Heart left ventricle (tissue), 16 donors: Measurements from ENCODE around the gene IGSF22. TPM values are rescaled to one million over a fixed set of nuclear protein-coding genes. Genes with fewer than 3 reads are reported as not detected.

Source experiments
- ATAC-seq, 4 donors: fragments of 200-7000 bp; cut with Tn5 transposase; one replicate each; pipeline ENCODE4 v1.9.1; 2020 to 2022; ENCODE audit warnings: moderate library complexity in 4 of 4, mild to moderate bottlenecking in 3 of 4, moderate number of reproducible peaks in 1 of 4
- DNase-seq, 5 donors: peaks; one replicate each; pipeline ENCODE4 v3.0.0-alpha.2; 2020
- H3K27ac ChIP-seq, 12 donors: fragments of 200-600 bp; sonication (generic) in 4 of 12; one replicate each; pipeline versions ENCODE4 v1.5.0 to v1.8.0; 2016 to 2022; ENCODE audit warnings: mild to moderate bottlenecking in 2 of 12
- H3K27me3 ChIP-seq, 9 donors: fragments of 200-600 bp; sonication (generic) in 2 of 9; one replicate each; pipeline versions ENCODE4 v1.5.1 to v1.8.0; 2016 to 2022; ENCODE audit warnings: mild to moderate bottlenecking in 3 of 9
- H3K36me3 ChIP-seq, 9 donors: fragments of 200-600 bp; sonication (generic) in 2 of 9; one replicate each; pipeline versions ENCODE4 v1.5.0 to v1.8.0; 2018 to 2022; ENCODE audit warnings: mild to moderate bottlenecking in 2 of 9
- H3K4me1 ChIP-seq, 12 donors: fragments of 200-600 bp; sonication (generic) in 4 of 12; one replicate each; pipeline versions ENCODE4 v1.5.0 to v1.8.0; 2016 to 2022; ENCODE audit warnings: mild to moderate bottlenecking in 3 of 12
- H3K4me3 ChIP-seq, 12 donors: fragments of 200-600 bp; sonication (generic) in 4 of 12; one replicate each; pipeline versions ENCODE4 v1.5.0 to v1.8.0; 2017 to 2022; ENCODE audit warnings: mild to moderate bottlenecking in 9 of 12, moderate library complexity in 4 of 12
- H3K9me3 ChIP-seq, 12 donors: fragments of 200-600 bp; sonication (generic) in 4 of 12; one replicate each; pipeline versions ENCODE4 v1.5.0 to v1.8.0; 2016 to 2022; ENCODE audit warnings: mild to moderate bottlenecking in 1 of 12
- POLR2A ChIP-seq, 2 donors: fragments of 450-650 bp; IDR thresholded peaks; one replicate each; pipeline ENCODE4 v1.6.1; 2017; ENCODE audit warnings: antibody characterized with exemption in 2 of 2, mild to moderate bottlenecking in 2 of 2, moderate library complexity in 2 of 2
- WGBS, 4 donors: extraction: QIAGEN DNeasy Blood & Tissue Kit in 2 of 4; methylation state at CpG; one replicate each; pipeline versions ENCODE4 v1.1.5 to v1.1.7; 2013 to 2018; 5-methylcytosine and 5-hydroxymethylcytosine counted together
- intact Hi-C, 10 donors: fragments of 100-400 bp; cut with DNase I; formaldehyde crosslinking; loops; one replicate each; pipeline versions ENCODE4 v1.11.1 to v1.14.2; 2022
- polyA plus RNA-seq, 2 donors: library from polyadenylated mRNA; stranded (reverse); fragments of 200-250 nt; gene quantifications; one replicate each; pipeline ENCODE4 v1.2.3, GENCODE V29; 2013
- total RNA-seq, 9 donors: library from RNA; depleted of rRNA in 2 of 9; stranded (reverse); fragments of >200 nt in 2 of 9; fragmentation: NEBNext Ultra II Directional in 3 of 9; extraction: Animal tissue kit (Norgen Biotek cat#: 25700) in 3 of 9; gene quantifications; one replicate each; pipeline versions ENCODE4 v1.1.0 to v1.2.4, GENCODE V29; 2016 to 2023
- TF ChIP-seq, protein P1 (sequence below), 12 donors: fragments of 200-600 bp; sonication (generic) in 4 of 12; IDR thresholded peaks; one replicate each; pipeline versions ENCODE4 v1.5.0 to v1.8.0; 2018 to 2022; ENCODE audit warnings: antibody characterized with exemption in 12 of 12, mild to moderate bottlenecking in 5 of 12
- donor health status: ischemic (EF 13 %, LVEDD 7.1; RV severe dilation, severe dysfunction).
- donor health status: healthy with polysubstance abuse.
- donor health status: DM: no; HTN: yes; CAD: no.
- donor health status: DM: no; HTN: no; CAD: no.
- donor health status: ischemic (EF 25% LVEDD 6.9; RV normal size, moderate dysfunction).
- donor health status: ischemic (EF 25% LVEDD 5.7; RV mildly dilated, moderate dysfunction).
- donor health status: healthy.
- donor health status: DM: yes; HTN: yes; CAD: no.
- donor health status: ischemic (EF 35%, LVEDD 5.7; RV mildly dilated, moderate dysfunction).
- donor health status: nonischemic (EF 11% LVEDD 7.7; RV severe dilation, severe dysfunction).
- donor health status: DM: yes; HTN: yes; CAD: no.
- donor health status: PGD.
- donor health status: ischemic (EF 29% LVEDD 5.4; RV normal size, mild dysfunction).
- donor health status: nonischemic (EF 23%, LVEDD 6.1; RV moderate dilation, normal function).

The IGSF22 gene
- total and polyA plus RNA-seq, 11 donors, result 0.24 to 1.2 (median 0.77) TPM

DNA sequence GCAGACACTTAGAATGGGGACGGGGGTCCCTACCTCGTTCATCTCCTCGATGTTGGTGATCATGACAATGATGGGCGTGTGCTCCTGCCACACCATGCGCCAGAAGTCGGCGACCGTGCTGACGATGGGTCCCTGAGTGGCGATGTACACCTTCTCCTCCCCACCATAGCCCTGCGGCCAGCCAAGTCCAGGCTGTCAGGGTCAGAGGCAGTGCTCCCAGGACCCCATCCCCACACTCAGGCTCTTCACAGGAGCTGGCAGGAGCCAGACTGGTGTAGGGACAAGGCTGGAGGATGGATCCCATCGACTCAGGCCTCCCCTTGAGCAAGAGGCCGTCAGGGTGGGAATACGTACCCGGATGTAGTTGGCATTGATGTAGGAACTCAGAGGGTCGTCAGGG lies 7.2 kb upstream of the IGSF22 start:
- Histone ChIP-seq H3K9me3 (no peaks in the 10 kb centered on the region), H3K36me3 (no peaks in the 10 kb centered on the region), H3K4me3 (no peak overlapping the region), H3K27ac (no peak overlapping the region), H3K27me3 (no peaks in the 10 kb centered on the region), H3K4me1 (no peaks in the 10 kb centered on the region)
- ATAC-seq (no peak), DNase-seq (no peak)
- 83 to 89% (median 87%) methylated on average over 14 to 16 of the region's 16 CpGs for WGBS, 4 donors
- TF ChIP-seq, protein P1, sequence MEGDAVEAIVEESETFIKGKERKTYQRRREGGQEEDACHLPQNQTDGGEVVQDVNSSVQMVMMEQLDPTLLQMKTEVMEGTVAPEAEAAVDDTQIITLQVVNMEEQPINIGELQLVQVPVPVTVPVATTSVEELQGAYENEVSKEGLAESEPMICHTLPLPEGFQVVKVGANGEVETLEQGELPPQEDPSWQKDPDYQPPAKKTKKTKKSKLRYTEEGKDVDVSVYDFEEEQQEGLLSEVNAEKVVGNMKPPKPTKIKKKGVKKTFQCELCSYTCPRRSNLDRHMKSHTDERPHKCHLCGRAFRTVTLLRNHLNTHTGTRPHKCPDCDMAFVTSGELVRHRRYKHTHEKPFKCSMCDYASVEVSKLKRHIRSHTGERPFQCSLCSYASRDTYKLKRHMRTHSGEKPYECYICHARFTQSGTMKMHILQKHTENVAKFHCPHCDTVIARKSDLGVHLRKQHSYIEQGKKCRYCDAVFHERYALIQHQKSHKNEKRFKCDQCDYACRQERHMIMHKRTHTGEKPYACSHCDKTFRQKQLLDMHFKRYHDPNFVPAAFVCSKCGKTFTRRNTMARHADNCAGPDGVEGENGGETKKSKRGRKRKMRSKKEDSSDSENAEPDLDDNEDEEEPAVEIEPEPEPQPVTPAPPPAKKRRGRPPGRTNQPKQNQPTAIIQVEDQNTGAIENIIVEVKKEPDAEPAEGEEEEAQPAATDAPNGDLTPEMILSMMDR (IDR thresholded peaks at IDR 0.05), result no peak
- TF ChIP-seq POLR2A (IDR thresholded peaks at IDR 0.05), result no peak
- intact Hi-C loops, result loop anchor here in 7 of 10 donors (5.0 to 10.0 kb wide), 5 partner anchors 188 to 618 kb away; partner anchors contain the start of gene SAA2 (in 1 of the 7)

DNA sequence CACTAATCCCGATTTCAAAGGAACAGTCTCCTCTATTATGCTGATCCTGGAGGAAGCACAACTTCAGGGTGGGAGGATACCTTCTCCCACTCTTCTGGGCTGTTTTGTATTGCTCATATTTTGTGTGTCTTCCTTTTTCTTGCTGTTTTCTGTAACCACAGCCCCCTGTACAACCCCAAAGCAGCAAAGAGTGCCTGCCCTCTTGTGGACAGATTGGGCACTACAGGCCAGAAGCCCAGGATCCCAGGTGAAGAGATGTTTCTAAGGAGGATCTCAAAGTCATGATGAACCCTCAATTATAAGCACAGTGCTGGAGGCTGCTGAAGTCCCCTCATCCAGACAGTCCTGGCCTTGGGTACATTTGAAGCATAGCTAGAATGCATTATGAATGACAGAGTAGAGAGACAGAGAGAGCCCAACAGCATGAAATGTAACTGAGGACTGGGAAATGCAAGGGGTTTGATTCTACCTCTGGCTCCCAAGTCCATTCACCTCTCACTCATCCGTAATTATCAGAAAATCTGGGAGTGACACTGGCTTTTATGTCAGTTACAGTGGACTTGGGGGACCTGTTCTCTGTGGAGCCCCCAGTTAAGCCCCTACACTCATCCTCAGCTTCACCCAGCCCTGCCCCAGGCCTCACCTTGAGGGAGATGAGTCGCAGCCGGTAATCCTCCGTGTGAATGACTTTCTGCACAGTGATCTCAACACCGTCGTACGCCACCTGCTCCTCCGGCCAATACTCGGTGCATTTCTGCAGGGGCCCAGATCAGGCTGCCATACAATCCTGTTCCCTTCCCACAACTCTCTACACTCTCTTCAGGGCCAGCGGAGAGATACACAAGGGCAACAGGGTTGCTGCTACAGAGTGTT lies 6.2 kb upstream of the IGSF22 start:
- TF ChIP-seq POLR2A (IDR thresholded peaks at IDR 0.05), result no peak
- TF ChIP-seq, protein P1 (IDR thresholded peaks at IDR 0.05), result peak; percentile 88 to 98 (median 93)
- Histone ChIP-seq H3K4me3 (no peak overlapping the region), H3K27me3 (no peaks in the 10 kb centered on the region), H3K9me3 (no peaks in the 10 kb centered on the region), H3K27ac (no peak overlapping the region), H3K4me1 (peaks cover 0 to 6% (median 0%) of the 10 kb centered on the region in 12 donors), H3K36me3 (no peaks in the 10 kb centered on the region)
- intact Hi-C loops, result loop anchor here in 7 of 10 donors (5.0 to 10.0 kb wide), 5 partner anchors 187 to 617 kb away; partner anchors contain the start of gene SAA2 (in 1 of the 7)
- ATAC-seq (peak in 3 of 4 donors; percentile 48 to 52 (median 49)), DNase-seq (no peak)
- WGBS, 4 donors, result 71 to 77% (median 76%) methylated on average over 11 of the region's 11 CpGs

DNA sequence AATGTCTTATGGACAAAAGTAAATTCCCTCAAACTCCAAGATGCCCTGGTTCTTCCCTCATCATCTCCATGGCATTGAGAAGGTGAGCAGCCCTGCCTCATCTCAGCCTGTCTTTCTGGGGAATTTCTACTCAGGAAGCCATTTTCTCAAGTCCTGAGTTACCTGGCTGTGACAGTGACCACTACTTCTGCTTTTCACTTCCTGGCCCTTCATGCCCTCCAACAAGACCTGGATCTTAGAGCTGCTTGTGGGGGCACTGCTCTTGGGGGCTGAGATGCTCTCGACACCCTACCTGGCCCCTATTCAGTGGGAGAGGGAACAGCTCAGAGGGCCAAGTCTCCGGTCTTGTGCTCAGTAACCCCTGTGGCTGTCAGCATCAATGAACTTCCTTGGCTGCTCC lies 5.5 kb upstream of the IGSF22 start:
- DNase-seq (no peak), ATAC-seq (no peak)
- Histone ChIP-seq H3K27me3 (no peaks in the 10 kb centered on the region), H3K9me3 (no peaks in the 10 kb centered on the region), H3K36me3 (no peaks in the 10 kb centered on the region), H3K4me3 (no peak overlapping the region), H3K4me1 (peaks cover 0 to 6% (median 0%) of the 10 kb centered on the region in 12 donors), H3K27ac (no peak overlapping the region)
- WGBS, 4 donors, result 84 to 93% (median 88%) methylated on average over 2 of the region's 2 CpGs
- TF ChIP-seq, protein P1 (IDR thresholded peaks at IDR 0.05), result no peak
- TF ChIP-seq POLR2A (IDR thresholded peaks at IDR 0.05), result no peak
- intact Hi-C loops, result loop anchor here in 7 of 10 donors (5.0 to 10.0 kb wide), 5 partner anchors 187 to 617 kb away; partner anchors contain the start of gene SAA2 (in 1 of the 7)

DNA sequence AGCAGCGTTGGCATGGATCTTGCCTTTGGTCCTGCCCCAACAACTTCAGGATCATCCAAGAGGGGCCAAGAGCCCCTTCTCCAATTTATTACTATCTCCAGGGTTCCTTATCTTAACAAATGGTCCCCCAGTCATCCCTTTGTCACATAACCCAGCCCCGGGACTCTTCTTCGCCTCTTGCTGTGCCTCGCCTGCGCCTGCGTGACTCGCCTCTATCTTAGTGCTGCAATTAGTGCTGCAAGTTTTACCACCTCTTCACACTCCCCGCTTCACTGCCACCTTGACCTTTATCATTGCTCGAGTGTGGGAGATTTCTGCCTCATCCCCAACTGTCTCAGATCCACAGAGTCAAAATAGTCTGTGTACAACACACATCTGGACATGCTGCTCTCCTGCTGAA lies 4.0 kb upstream of the IGSF22 start:
- 85 to 91% (median 85%) methylated on average over 9 of the region's 9 CpGs for WGBS, 4 donors
- intact Hi-C loops, result loop anchor here in 7 of 10 donors (5.0 to 10.0 kb wide), 5 partner anchors 185 to 615 kb away; partner anchors contain the start of gene SAA2 (in 1 of the 7)

More for the DNA sequence above, 4.0 kb upstream of the IGSF22 start:
- Histone ChIP-seq H3K36me3 (no peaks in the 10 kb centered on the region), H3K4me1 (peaks cover 0 to 6% (median 0%) of the 10 kb centered on the region in 12 donors), H3K27ac (no peak overlapping the region), H3K27me3 (no peaks in the 10 kb centered on the region), H3K4me3 (no peak overlapping the region), H3K9me3 (no peaks in the 10 kb centered on the region)
- TF ChIP-seq, protein P1 (IDR thresholded peaks at IDR 0.05), result no peak
- no peak for TF ChIP-seq POLR2A (IDR thresholded peaks at IDR 0.05)
- no peak for DNase-seq
- ATAC-seq, result no peak
